Endothelial cell of umbilical vein (primary cell): ENCODE results near the gene SMARCA2. TPM values are rescaled to one million over a fixed set of nuclear protein-coding genes. Genes with fewer than 3 reads are reported as not detected.

ENCODE experiments used
- BruUV-seq: library from RNA; stranded (reverse); fragments of 400-500 nt; replicated peaks from 2 replicates; lab custom pipeline; 2021; lab: Mats Ljungman, UMichigan
- CTCF ChIA-PET: fragments of 300-600, 350-600 bp; sonication (Branson Sonifier 250); formaldehyde crosslinking; loops from one replicate; lab custom pipeline; 2021; ENCODE audit warnings: antibody characterized with exemption, inconsistent platforms; lab: Charles Lee
- POLR2A ChIA-PET: fragments of 300-600, 350-600 bp; sonication (Branson Sonifier 250); formaldehyde crosslinking; loops from one replicate; lab custom pipeline; 2021; ENCODE audit warnings: antibody characterized with exemption, inconsistent platforms; lab: Charles Lee
- DNase-seq: peaks from one replicate; pipeline ENCODE4 v3.0.0-alpha.2; 2011; ENCODE audit warnings: low read depth, low spot score
- FAIRE-seq: peaks from 2 replicates; lab custom pipeline; 2011; peaks lifted over from hg19 to GRCh38; lab: Jason Lieb, UNC
- H2AFZ ChIP-seq: 2 replicates; pipeline ENCODE4 v1.6.0; 2012; ENCODE audit warnings: low read depth, low read length, control low read depth, inconsistent platforms
- H3K27ac ChIP-seq: 2 replicates; pipeline ENCODE4 v1.5.1; 2011; ENCODE audit warnings: low read depth, mild to moderate bottlenecking, control low read depth, low read length, moderate library complexity; ENCODE audit not compliant: insufficient read depth
- H3K27me3 ChIP-seq, 2 experiments: 2 replicates each; pipeline versions ENCODE4 v1.6.0 to v1.6.1; 2011; ENCODE audit warnings: low read length in 2 of 2, mixed read lengths in 1 of 2; ENCODE audit not compliant: control insufficient read depth in 2 of 2, insufficient read depth in 2 of 2
- H3K36me3 ChIP-seq, 2 experiments: 2 replicates in 1 of 2; 3 replicates in 1 of 2; pipeline ENCODE4 v1.5.1; 2011; ENCODE audit warnings: low read length in 2 of 2, mild to moderate bottlenecking in 1 of 2, moderate library complexity in 1 of 2; ENCODE audit not compliant: control insufficient read depth in 2 of 2, insufficient read depth in 2 of 2; ENCODE audit errors: extremely low read depth in 1 of 2
- H3K4me1 ChIP-seq: 3 replicates; pipeline ENCODE4 v1.5.1; 2011; ENCODE audit warnings: mild to moderate bottlenecking, low read length; ENCODE audit not compliant: control insufficient read depth, insufficient read depth; ENCODE audit errors: extremely low read depth
- H3K4me2 ChIP-seq: 2 replicates; pipeline ENCODE4 v1.6.1; 2011; ENCODE audit warnings: low read length, control low read depth, mixed read lengths; ENCODE audit not compliant: insufficient read depth
- H3K4me3 ChIP-seq, 3 experiments: fragments of 200-600 bp in 1 of 3; sonication (generic), shearing (Covaris generic) in 1 of 3; replicated peaks in 1 of 3; 2 replicates each; pipeline ENCODE4 v1.5.1; 2011 to 2016; ENCODE audit warnings: control low read depth in 3 of 3, low read length in 3 of 3, mild to moderate bottlenecking in 2 of 3, inconsistent platforms in 1 of 3, low read depth in 1 of 3, moderate library complexity in 1 of 3; ENCODE audit not compliant: insufficient read depth in 1 of 3
- H3K79me2 ChIP-seq: 2 replicates; pipeline ENCODE4 v1.6.0; 2012; ENCODE audit warnings: low read length, inconsistent platforms; ENCODE audit not compliant: control insufficient read depth, insufficient read depth
- H3K9ac ChIP-seq: replicated peaks from 2 replicates; pipeline ENCODE3; 2011; ENCODE audit warnings: low read length, control low read depth; ENCODE audit not compliant: insufficient read depth; ENCODE audit errors: extremely low read depth
- H3K9me1 ChIP-seq: replicated peaks from 3 replicates; pipeline ENCODE4 v1.6.0; 2011; ENCODE audit warnings: mild to moderate bottlenecking, low read length; ENCODE audit not compliant: control insufficient read depth, insufficient read depth; ENCODE audit errors: extremely low read depth
- H3K9me3 ChIP-seq: replicated peaks from 2 replicates; pipeline ENCODE4 v1.5.1; 2012; ENCODE audit warnings: low read length, inconsistent platforms; ENCODE audit not compliant: control insufficient read depth, insufficient read depth
- H4K20me1 ChIP-seq: replicated peaks from 2 replicates; pipeline ENCODE3; 2011; ENCODE audit warnings: mild to moderate bottlenecking, low read length; ENCODE audit not compliant: control insufficient read depth, insufficient read depth; ENCODE audit errors: extremely low read depth
- EZH2 ChIP-seq: IDR thresholded peaks from 2 replicates; pipeline ENCODE4 v1.6.1; 2012; ENCODE audit warnings: borderline replicate concordance, low read depth, mild to moderate bottlenecking, moderate library complexity, low read length, inconsistent platforms; ENCODE audit not compliant: severe bottlenecking
- FOS ChIP-seq: IDR thresholded peaks from 2 replicates; pipeline ENCODE4 v1.6.1; 2011; ENCODE audit warnings: mild to moderate bottlenecking, low read length, moderate library complexity, borderline replicate concordance; ENCODE audit not compliant: insufficient read depth
- GATA2 ChIP-seq: IDR thresholded peaks from 2 replicates; pipeline ENCODE4 v1.7.0; 2011; ENCODE audit warnings: low read depth, mild to moderate bottlenecking, moderate library complexity, mixed read lengths, low read length; ENCODE audit not compliant: insufficient read length, insufficient read depth
- JUN ChIP-seq: IDR thresholded peaks from 2 replicates; pipeline ENCODE4 v1.6.1; 2011; ENCODE audit warnings: borderline replicate concordance, low read depth; ENCODE audit not compliant: insufficient read length, insufficient read depth
- MYC ChIP-seq: IDR thresholded peaks from one replicate; pipeline ENCODE4 v1.6.1; 2011; ENCODE audit warnings: mild to moderate bottlenecking, low read depth, low read length
- POLR2A ChIP-seq: IDR thresholded peaks from 2 replicates; pipeline ENCODE4 v1.6.1; 2012; ENCODE audit warnings: low read depth, mild to moderate bottlenecking, control low read depth, low read length
- POLR2AphosphoS5 ChIP-seq: IDR thresholded peaks from 2 replicates; pipeline ENCODE4 v1.6.1; 2012; ENCODE audit warnings: low read depth, mild to moderate bottlenecking, control low read depth, low read length, moderate library complexity; ENCODE audit not compliant: insufficient read depth
- dilution Hi-C: fragments of 300-500 bp; cut with MboI; formaldehyde crosslinking; loops from one replicate; pipeline ENCODE4 v1.15.0; 2019; ENCODE audit warnings: low sequenced_read_pairs; ENCODE audit not compliant: extremely low pct_ligation_motif_present
- intact Hi-C: fragments of 100-400 bp; cut with micrococcal nuclease; formaldehyde crosslinking; loops from one replicate; pipeline ENCODE4 v1.10.0; 2022
- polyA plus RNA-seq, 4 experiments: library from polyadenylated mRNA; depleted of rRNA in 3 of 4; stranded (reverse) in 3 of 4; unstranded in 1 of 4; fragments of >200 nt; gene quantifications; 2 replicates each; pipeline versions ENCODE4 v1.2.1 to v1.2.3, GENCODE V29; 2011 to 2012; ENCODE audit warnings: missing spikeins in 1 of 4
- total RNA-seq: library from RNA; stranded (reverse); gene quantifications from 2 replicates; pipeline ENCODE4 v1.2.3, GENCODE V29; 2021
- TF ChIP-seq, protein P1 (sequence below): IDR thresholded peaks from 2 replicates; pipeline ENCODE4 v1.6.1; 2011; ENCODE audit not compliant: insufficient read depth, insufficient read length
- TF ChIP-seq, protein P2 (sequence below), 2 donors: IDR thresholded peaks; 1 replicate in 1 of 2; 2 replicates in 1 of 2; pipeline ENCODE4 v1.5.1; 2011; ENCODE audit warnings: low read length in 2 of 2, mild to moderate bottlenecking in 2 of 2, moderate library complexity in 2 of 2, control low read depth in 1 of 2, inconsistent platforms in 1 of 2, low read depth in 1 of 2; ENCODE audit not compliant: insufficient read depth in 1 of 2; ENCODE audit errors: extremely low read depth in 1 of 2

SMARCA2 gene
- total and polyA plus RNA-seq, 2 donors (not counting 3 experiments of a cell fraction or from before 2014, with no cell fraction given), result 54.5 to 79.9 TPM

DNA sequence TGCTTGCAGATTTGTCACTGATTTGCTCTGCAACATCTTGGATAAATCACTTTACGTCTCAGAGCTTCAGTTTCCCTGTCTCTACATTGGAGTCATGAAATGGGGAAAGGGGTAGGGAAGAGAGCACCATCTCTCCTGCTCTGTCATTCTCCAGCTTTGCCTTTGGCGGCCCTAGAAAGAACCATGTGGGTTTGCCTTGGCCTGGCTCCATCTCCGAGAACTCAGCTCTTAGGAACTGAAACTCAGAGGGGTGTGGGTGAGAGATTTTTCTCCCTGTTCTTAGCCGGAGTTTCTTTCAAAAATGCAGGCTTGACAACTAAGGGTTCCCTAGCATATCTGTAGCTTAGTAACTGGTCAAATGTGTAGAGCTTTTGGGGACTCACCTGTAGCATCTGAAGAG is 123.5 kb downstream of the SMARCA2 start:
- POLR2A ChIA-PET, result no interaction called here
- intact Hi-C loops, result no loop called here

More for the DNA sequence above, 123.5 kb downstream of the SMARCA2 start:
- CTCF ChIA-PET, result interaction anchor here (0.6 to 1.6 kb wide), 2 partner anchors 20 to 21 kb away, joined by 3 to 4 read pairs; no protein-coding TSS in a partner anchor
- Histone ChIP-seq H3K4me2 (no peak overlapping the region), H3K9me1 (no peaks in the 10 kb centered on the region), H3K9me3 (no peaks in the 10 kb centered on the region), H2AFZ (no peak overlapping the region), H4K20me1 (no peaks in the 10 kb centered on the region), H3K4me1 (no peaks in the 10 kb centered on the region), H3K27ac (no peak overlapping the region), H3K9ac (no peak overlapping the region), H3K36me3 (no peaks in the 10 kb centered on the region), H3K79me2 (no peaks in the 10 kb centered on the region), H3K4me3 (no peak overlapping the region), H3K27me3 (no peaks in the 10 kb centered on the region)
- dilution Hi-C loops, result no loop called here
- TF ChIP-seq, protein P1, sequence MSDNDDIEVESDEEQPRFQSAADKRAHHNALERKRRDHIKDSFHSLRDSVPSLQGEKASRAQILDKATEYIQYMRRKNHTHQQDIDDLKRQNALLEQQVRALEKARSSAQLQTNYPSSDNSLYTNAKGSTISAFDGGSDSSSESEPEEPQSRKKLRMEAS, result no peak
- no peak for TF ChIP-seq JUN
- TF ChIP-seq, protein P2, sequence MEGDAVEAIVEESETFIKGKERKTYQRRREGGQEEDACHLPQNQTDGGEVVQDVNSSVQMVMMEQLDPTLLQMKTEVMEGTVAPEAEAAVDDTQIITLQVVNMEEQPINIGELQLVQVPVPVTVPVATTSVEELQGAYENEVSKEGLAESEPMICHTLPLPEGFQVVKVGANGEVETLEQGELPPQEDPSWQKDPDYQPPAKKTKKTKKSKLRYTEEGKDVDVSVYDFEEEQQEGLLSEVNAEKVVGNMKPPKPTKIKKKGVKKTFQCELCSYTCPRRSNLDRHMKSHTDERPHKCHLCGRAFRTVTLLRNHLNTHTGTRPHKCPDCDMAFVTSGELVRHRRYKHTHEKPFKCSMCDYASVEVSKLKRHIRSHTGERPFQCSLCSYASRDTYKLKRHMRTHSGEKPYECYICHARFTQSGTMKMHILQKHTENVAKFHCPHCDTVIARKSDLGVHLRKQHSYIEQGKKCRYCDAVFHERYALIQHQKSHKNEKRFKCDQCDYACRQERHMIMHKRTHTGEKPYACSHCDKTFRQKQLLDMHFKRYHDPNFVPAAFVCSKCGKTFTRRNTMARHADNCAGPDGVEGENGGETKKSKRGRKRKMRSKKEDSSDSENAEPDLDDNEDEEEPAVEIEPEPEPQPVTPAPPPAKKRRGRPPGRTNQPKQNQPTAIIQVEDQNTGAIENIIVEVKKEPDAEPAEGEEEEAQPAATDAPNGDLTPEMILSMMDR (IDR thresholded peaks at IDR 0.05; ENCODE audit: extremely low read depth in 1 of 2, insufficient read depth in 1 of 2, low read depth in 1 of 2, low read length in 2 of 2), result no peak
- no peak for TF ChIP-seq POLR2A
- no peak for TF ChIP-seq EZH2
- TF ChIP-seq FOS, result no peak
- no peak for TF ChIP-seq GATA2
- TF ChIP-seq MYC, result no peak
- no peak for TF ChIP-seq POLR2AphosphoS5
- no peak for FAIRE-seq
- BruUV-seq, result no TSS peak
- DNase-seq, result no peak
